H1 (cell line): ENCODE results near the gene EGF. TPM values are rescaled to one million over a fixed set of nuclear protein-coding genes. Genes with fewer than 3 reads are reported as not detected.

Source experiments
- CTCF ChIA-PET: fragments of 300-600 bp; sonication (Branson Sonifier 250); formaldehyde crosslinking; loops from one replicate; lab custom pipeline; 2021; ENCODE audit not compliant: partially characterized antibody; lab: Charles Lee
- POLR2A ChIA-PET: fragments of 300-600 bp; sonication (Branson Sonifier 250); formaldehyde crosslinking; loops from one replicate; lab custom pipeline; 2021; ENCODE audit warnings: inconsistent platforms; ENCODE audit not compliant: partially characterized antibody; lab: Charles Lee
- DNase-seq, 2 experiments: peaks; one replicate each; pipeline versions ENCODE4 v3.0.0 to v3.0.0-alpha.2; 2010 to 2022; ENCODE audit warnings: low spot score in 2 of 2, low read depth in 1 of 2, mixed read lengths in 1 of 2
- FAIRE-seq: peaks from 2 replicates; lab custom pipeline; 2011; peaks lifted over from hg19 to GRCh38; lab: Jason Lieb, UNC
- H2AFZ ChIP-seq: 2 replicates; pipeline ENCODE4 v1.8.1; 2012; ENCODE audit warnings: low read length, inconsistent platforms
- H2AK5ac ChIP-seq: 2 replicates; pipeline ENCODE4 v1.6.1; 2013; ENCODE audit warnings: low read depth, low read length
- H2BK120ac ChIP-seq: replicated peaks from 2 replicates; pipeline ENCODE3; 2013; ENCODE audit warnings: low read depth, low read length, inconsistent platforms
- H2BK12ac ChIP-seq: 2 replicates; pipeline ENCODE4 v1.6.1; 2013; ENCODE audit warnings: low read depth, low read length
- H2BK15ac ChIP-seq: 2 replicates; pipeline ENCODE4 v1.6.1; 2013; ENCODE audit warnings: low read length
- H2BK20ac ChIP-seq: 2 replicates; pipeline ENCODE4 v1.6.1; 2013; ENCODE audit warnings: low read length
- H2BK5ac ChIP-seq: 2 replicates; pipeline ENCODE4 v1.6.1; 2013; ENCODE audit warnings: low read depth, low read length
- H3K14ac ChIP-seq: 2 replicates; pipeline ENCODE4 v1.6.1; 2013; ENCODE audit warnings: inconsistent platforms; ENCODE audit not compliant: insufficient read length
- H3K18ac ChIP-seq: 2 replicates; pipeline ENCODE4 v1.6.1; 2013; ENCODE audit warnings: low read length; ENCODE audit errors: extremely low read depth
- H3K23ac ChIP-seq: 2 replicates; pipeline ENCODE4 v1.6.1; 2013; ENCODE audit warnings: inconsistent platforms; ENCODE audit not compliant: insufficient read length
- H3K23me2 ChIP-seq: 2 replicates; pipeline ENCODE4 v1.6.1; 2013; ENCODE audit warnings: low read depth, low read length
- H3K27ac ChIP-seq: 2 replicates; pipeline ENCODE4 v1.6.1; 2011; ENCODE audit warnings: low read depth, low read length, inconsistent platforms
- H3K27me3 ChIP-seq, 4 experiments: replicated peaks in 1 of 4; 1 replicate in 1 of 4; 2 replicates in 3 of 4; pipeline versions ENCODE4 v1.6.1 to v1.8.1; 2011 to 2013; ENCODE audit warnings: low read length in 3 of 4, mild to moderate bottlenecking in 3 of 4, inconsistent platforms in 2 of 4, mixed read lengths in 2 of 4, moderate library complexity in 1 of 4; ENCODE audit not compliant: control insufficient read depth in 3 of 4, insufficient read depth in 3 of 4; ENCODE audit errors: extremely low read depth in 1 of 4
- H3K36me3 ChIP-seq, 4 experiments: 2 replicates each; pipeline versions ENCODE4 v1.6.1 to v1.8.1; 2011 to 2013; ENCODE audit warnings: mild to moderate bottlenecking in 4 of 4, low read length in 3 of 4, moderate library complexity in 2 of 4, control low read depth in 1 of 4, inconsistent platforms in 1 of 4; ENCODE audit not compliant: insufficient read depth in 4 of 4, control insufficient read depth in 2 of 4
- H3K4ac ChIP-seq: replicated peaks from 2 replicates; pipeline ENCODE3; 2013; ENCODE audit warnings: low read length, low read depth, mixed read lengths, inconsistent platforms; ENCODE audit not compliant: insufficient read length
- H3K4me1 ChIP-seq, 4 experiments: replicated peaks in 1 of 4; 1 replicate in 1 of 4; 2 replicates in 3 of 4; pipeline versions ENCODE4 v1.6.1 to v1.8.1; 2011 to 2013; ENCODE audit warnings: low read length in 3 of 4, inconsistent platforms in 2 of 4, mixed read lengths in 1 of 4; ENCODE audit not compliant: insufficient read depth in 4 of 4, control insufficient read depth in 3 of 4
- H3K4me2 ChIP-seq, 2 experiments: 2 replicates each; pipeline versions ENCODE4 v1.6.1 to v1.8.1; 2011 to 2013; ENCODE audit warnings: low read depth in 2 of 2, low read length in 2 of 2, control low read depth in 1 of 2, inconsistent platforms in 1 of 2, mild to moderate bottlenecking in 1 of 2; ENCODE audit not compliant: insufficient read depth in 1 of 2
- H3K4me3 ChIP-seq, 4 experiments: fragments of 200-600, 300-600 bp in 1 of 4; sonication (generic), shearing (Covaris generic), sonication (Bioruptor Twin) in 1 of 4; 2 replicates each; pipeline versions ENCODE4 v1.5.1 to v1.8.1; 2011 to 2016; ENCODE audit warnings: low read length in 4 of 4, low read depth in 3 of 4, control low read depth in 2 of 4, inconsistent platforms in 2 of 4, mild to moderate bottlenecking in 2 of 4, mixed read lengths in 1 of 4, moderate library complexity in 1 of 4; ENCODE audit not compliant: insufficient read depth in 2 of 4; ENCODE audit errors: extremely low read depth in 1 of 4
- H3K56ac ChIP-seq: replicated peaks from 2 replicates; pipeline ENCODE3; 2013; ENCODE audit warnings: low read depth, mild to moderate bottlenecking, mixed read lengths, low read length, inconsistent platforms; ENCODE audit not compliant: insufficient read length
- H3K79me1 ChIP-seq: 2 replicates; pipeline ENCODE4 v1.6.1; 2013; ENCODE audit warnings: low read depth, low read length, control low read depth
- H3K79me2 ChIP-seq, 2 experiments: 2 replicates each; pipeline versions ENCODE4 v1.6.1 to v1.8.1; 2012 to 2013; ENCODE audit warnings: low read length in 2 of 2, mild to moderate bottlenecking in 2 of 2, inconsistent platforms in 1 of 2; ENCODE audit not compliant: insufficient read depth in 2 of 2, control insufficient read depth in 1 of 2
- H3K9ac ChIP-seq, 4 experiments: replicated peaks in 1 of 4; 1 replicate in 1 of 4; 2 replicates in 3 of 4; pipeline versions ENCODE4 v1.6.1 to v1.8.1; 2011 to 2013; ENCODE audit warnings: low read depth in 3 of 4, low read length in 3 of 4, control low read depth in 2 of 4, mild to moderate bottlenecking in 2 of 4, moderate library complexity in 2 of 4, inconsistent platforms in 1 of 4; ENCODE audit errors: extremely low read depth in 1 of 4
- H3K9me3 ChIP-seq, 2 experiments: 2 replicates each; pipeline versions ENCODE4 v1.6.1 to v1.8.1; 2012 to 2013; ENCODE audit warnings: mild to moderate bottlenecking in 2 of 2, moderate library complexity in 2 of 2, control low read depth in 1 of 2, inconsistent platforms in 1 of 2, low read depth in 1 of 2, low read length in 1 of 2, mixed read lengths in 1 of 2; ENCODE audit not compliant: insufficient read depth in 2 of 2
- H4K20me1 ChIP-seq, 2 experiments: replicated peaks in 1 of 2; 2 replicates each; pipeline versions ENCODE3 to v1.8.1; 2011 to 2013; ENCODE audit warnings: inconsistent platforms in 2 of 2, low read length in 2 of 2, mild to moderate bottlenecking in 1 of 2; ENCODE audit not compliant: insufficient read depth in 2 of 2, control insufficient read depth in 1 of 2
- H4K5ac ChIP-seq: 2 replicates; pipeline ENCODE4 v1.6.1; 2013; ENCODE audit warnings: low read length, low read depth, mixed read lengths, inconsistent platforms; ENCODE audit not compliant: insufficient read length
- H4K8ac ChIP-seq: 2 replicates; pipeline ENCODE4 v1.8.0; 2013; ENCODE audit warnings: mild to moderate bottlenecking, moderate library complexity, low read length, inconsistent platforms; ENCODE audit not compliant: insufficient read depth; ENCODE audit errors: extremely low read depth
- H4K91ac ChIP-seq: replicated peaks from 2 replicates; pipeline ENCODE3; 2013; ENCODE audit warnings: low read length, mixed read lengths, inconsistent platforms; ENCODE audit not compliant: insufficient read length
- NANOG ChIP-seq: IDR thresholded peaks from 2 replicates; pipeline ENCODE4 v1.6.1; 2011; ENCODE audit warnings: low read length, low read depth, mild to moderate bottlenecking, inconsistent platforms; ENCODE audit not compliant: insufficient read depth, poor library complexity, severe bottlenecking
- RFX5 ChIP-seq: IDR thresholded peaks from 2 replicates; pipeline ENCODE4 v1.6.1; 2011; ENCODE audit warnings: low read depth, low read length, improper control_type of control experiment, borderline replicate concordance
- WGBS, 2 experiments: shearing (Covaris generic) in 1 of 2; methylation state at CpG; one replicate each; pipeline versions ENCODE4 v1.1.6 to v1.1.7; 2013 to 2015; ENCODE audit warnings: low lambda C conversion rate in 2 of 2, mixed read lengths in 2 of 2, inconsistent platforms in 1 of 2, low coverage in 1 of 2, missing lambda C conversion rate in 1 of 2; ENCODE audit not compliant: insufficient replicate concordance in 2 of 2, insufficient coverage in 1 of 2, insufficient read length in 1 of 2; ENCODE audit errors: extremely low coverage in 1 of 2, missing lambda C conversion rate in 1 of 2; 5-methylcytosine and 5-hydroxymethylcytosine counted together
- polyA plus RNA-seq, 7 experiments: library from polyadenylated mRNA; depleted of rRNA in 3 of 7; stranded (reverse) in 5 of 7; unstranded in 2 of 7; fragments of >200 nt in 5 of 7; fragments of 200-250 nt in 2 of 7; gene quantifications; 1 replicate in 5 of 7; 2 replicates in 1 of 7; 4 replicates in 1 of 7; pipeline versions ENCODE4 v1.2.1 to v1.2.3, GENCODE V29; 2011 to 2013; ENCODE audit warnings: missing spikeins in 2 of 7, mixed read lengths in 2 of 7
- total RNA-seq: library from RNA; stranded (reverse); fragmentation: NEBNext Ultra II Directional; extraction: Animal tissue kit (Norgen Biotek cat#: 25700); gene quantifications from 2 replicates; pipeline ENCODE4 v1.2.1, GENCODE V29; 2021

Gene EGF
- total and polyA plus RNA-seq, 2 of the 8 experiments (the other 6 are each of a cell fraction or from before 2014, with no cell fraction given): 1.5 to 2.6 TPM

DNA sequence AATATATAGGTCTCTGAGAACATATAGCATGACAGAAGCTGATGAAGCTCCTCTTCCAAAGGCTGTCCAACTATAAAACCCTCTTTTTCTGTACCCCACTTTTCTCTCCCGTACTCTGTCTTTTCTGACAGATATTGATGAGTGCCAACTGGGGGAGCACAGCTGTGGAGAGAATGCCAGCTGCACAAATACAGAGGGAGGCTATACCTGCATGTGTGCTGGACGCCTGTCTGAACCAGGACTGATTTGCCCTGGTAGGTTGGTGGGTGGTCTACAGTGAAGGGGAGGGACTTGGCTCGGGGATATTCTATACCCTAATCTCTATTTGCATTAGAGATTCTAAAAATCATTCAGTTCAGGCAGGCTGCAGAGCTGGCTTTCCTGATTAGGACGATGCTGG, 80.4 kb downstream of the EGF start:
- Histone ChIP-seq H4K20me1 (peaks cover 0 to 1% of the 10 kb centered on the region in 2 experiments), H3K14ac (no peak overlapping the region), H3K18ac (no peak overlapping the region), H3K9me3 (no peaks in the 10 kb centered on the region), H3K56ac (no peak overlapping the region), H3K27ac (no peak overlapping the region), H2BK12ac (no peak overlapping the region), H3K4ac (no peak overlapping the region), H2BK15ac (no peak overlapping the region), H3K36me3 (no peaks in the 10 kb centered on the region), H2BK20ac (no peak overlapping the region), H3K4me2 (no peak overlapping the region), H3K79me1 (no peaks in the 10 kb centered on the region), H4K5ac (no peak overlapping the region), H3K23ac (no peak overlapping the region), H3K4me1 (no peaks in the 10 kb centered on the region), H4K91ac (no peak overlapping the region), H4K8ac (no peak overlapping the region), H3K79me2 (no peaks in the 10 kb centered on the region), H2AK5ac (no peak overlapping the region), H2BK120ac (no peak overlapping the region), H3K4me3 (no peak overlapping the region), H3K23me2 (no peaks in the 10 kb centered on the region), H3K9ac (no peak overlapping the region), H2AFZ (no peak overlapping the region), H3K27me3 (no peaks in the 10 kb centered on the region), H2BK5ac (no peak overlapping the region)
- WGBS, 2 experiments: 77% methylated on average over 4 of the region's 4 CpGs; no CpG with 5 or more reads in 1 of the 2 experiments
- POLR2A ChIA-PET: no interaction called here
- TF ChIP-seq NANOG (no peak), RFX5 (no peak)
- FAIRE-seq: no peak
- CTCF ChIA-PET: interaction anchor here (0.6 to 1.1 kb wide), 6 partner anchors 15 to 528 kb away, joined by 3 to 6 read pairs (median 3); no protein-coding TSS in a partner anchor
- DNase-seq: no peak
